NCI-H526 (cell line): Measurements from ENCODE around the gene TPK1.
"Not testable (repeated sequence)": the region's sequence is repeated elsewhere in the genome, so short reads cannot be mapped to it uniquely, and the experiment has no call there.

Experiments used
- DNase-seq, 2 experiments: peaks; one replicate each; lab custom pipeline; 2025; lab: John Stamatoyannopoulos, UW

TPK1 gene

GRCh38 chr7:144474800-144475615, 360.8 kb downstream of the TPK1 start:
- DNase-seq = no peak

DNA sequence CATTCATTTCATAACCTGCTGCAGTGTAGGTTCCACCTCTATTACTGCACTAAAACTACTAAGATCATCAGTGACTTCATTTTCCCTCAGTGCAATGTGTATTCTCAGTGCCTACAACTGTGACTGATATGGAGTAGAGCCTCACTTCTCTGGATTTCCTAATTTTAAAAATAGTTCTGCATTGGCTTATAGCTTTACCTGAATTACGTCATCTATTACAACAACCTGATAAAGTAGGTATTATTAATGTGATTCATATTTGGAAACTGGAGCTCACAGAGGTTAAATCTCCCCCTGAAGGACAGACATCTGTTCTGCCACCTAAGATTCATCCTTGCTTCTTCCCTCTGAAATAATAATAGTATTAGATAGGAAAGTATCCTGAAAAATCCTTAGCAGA, 361.5 kb downstream of the TPK1 start:
- no peak for DNase-seq

DNA sequence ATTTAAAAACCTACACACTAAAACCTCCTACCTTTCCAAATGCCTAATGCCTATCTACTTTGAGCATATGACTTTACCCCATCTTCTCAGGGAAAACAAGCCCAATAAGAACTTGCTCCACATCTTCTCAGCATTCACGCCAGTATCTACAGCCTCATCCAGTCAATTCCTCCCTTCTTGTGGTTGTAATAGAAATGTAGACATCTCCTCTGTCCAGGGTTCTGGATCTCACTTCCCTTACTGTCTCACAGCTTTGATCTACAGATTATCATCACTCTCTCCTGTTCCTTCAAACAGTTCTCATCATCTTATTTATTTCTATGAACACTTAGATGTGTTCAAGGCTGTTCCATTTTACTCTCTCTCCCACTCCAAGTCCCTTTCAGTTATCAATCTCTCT, 361.9 kb downstream of the TPK1 start:
- DNase-seq = no peak

GRCh38 chr7:144470078-144470477, 365.8 kb downstream of the TPK1 start:
- no peak for DNase-seq

DNA sequence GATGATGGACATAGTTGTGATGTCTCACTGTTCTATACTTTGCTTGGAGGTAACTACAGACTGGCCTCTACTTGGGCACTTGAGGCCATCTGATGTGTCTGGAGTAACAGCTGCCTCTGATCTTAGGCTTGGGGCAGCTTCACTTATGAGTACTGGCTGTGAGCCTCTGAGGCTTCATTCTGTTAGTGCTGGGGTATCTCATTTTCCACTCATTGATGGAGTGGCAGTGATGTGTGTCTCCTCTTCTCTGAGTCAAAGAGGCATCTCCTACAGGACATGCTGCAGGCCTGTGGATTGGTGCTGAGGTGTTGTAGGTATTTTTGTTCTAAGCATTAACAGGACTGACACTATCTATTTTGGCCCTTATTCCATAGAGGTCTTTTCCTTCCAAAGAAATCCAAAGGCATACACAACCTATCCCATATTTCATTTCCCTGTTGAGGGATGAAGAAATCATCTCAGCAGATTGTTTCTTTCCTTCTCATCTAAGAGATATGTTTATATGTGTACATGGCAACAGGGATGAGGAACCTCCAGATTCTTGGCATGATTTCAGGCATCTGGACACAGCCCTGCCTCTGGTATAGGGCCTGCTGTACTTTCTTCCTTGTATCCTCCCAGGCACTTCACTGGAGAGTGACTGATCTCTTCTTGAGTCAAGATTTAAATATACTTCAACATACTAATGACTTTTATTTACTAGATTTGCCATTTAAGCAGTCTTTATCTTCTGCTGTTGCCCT, 366.7 kb downstream of the TPK1 start:
- no peak for DNase-seq

DNA sequence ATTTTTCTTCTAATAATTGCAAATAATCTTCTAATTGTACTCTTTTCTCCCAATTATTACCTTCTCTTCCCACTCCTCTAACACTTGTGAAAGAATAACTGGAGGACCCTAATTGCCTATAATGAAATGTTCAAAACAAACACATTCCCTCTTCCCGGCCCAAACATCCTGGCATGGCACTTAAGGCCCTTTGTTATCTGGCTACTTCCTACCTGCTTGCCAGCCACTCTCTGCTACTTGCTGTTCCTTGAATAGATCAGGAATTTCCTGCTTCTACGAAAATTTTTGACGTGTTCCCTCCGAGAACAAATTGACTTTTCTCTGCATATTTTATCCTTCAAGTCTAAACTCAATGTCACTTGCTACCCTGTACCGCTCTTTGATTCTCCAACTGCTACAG, 376.2 kb downstream of the TPK1 start:
- DNase-seq = no peak

DNA sequence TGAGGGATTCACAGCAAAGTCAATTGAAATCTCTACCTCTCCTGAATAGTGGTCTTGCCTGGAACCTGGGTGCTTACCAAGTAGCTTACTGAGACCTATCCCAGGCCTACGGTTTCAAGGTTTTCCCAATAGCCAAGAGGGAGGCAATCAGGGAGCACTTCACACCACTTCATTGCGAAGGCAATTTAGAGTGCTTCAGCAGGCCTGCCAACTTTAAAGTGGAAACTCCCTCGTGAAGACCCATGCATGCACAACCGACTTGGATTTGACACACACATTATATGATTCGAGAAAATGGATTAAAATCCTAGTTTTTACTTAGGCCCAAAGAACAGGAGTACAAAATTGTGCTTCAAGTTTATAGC, 380.8 kb downstream of the TPK1 start:
- no peak for DNase-seq

DNA sequence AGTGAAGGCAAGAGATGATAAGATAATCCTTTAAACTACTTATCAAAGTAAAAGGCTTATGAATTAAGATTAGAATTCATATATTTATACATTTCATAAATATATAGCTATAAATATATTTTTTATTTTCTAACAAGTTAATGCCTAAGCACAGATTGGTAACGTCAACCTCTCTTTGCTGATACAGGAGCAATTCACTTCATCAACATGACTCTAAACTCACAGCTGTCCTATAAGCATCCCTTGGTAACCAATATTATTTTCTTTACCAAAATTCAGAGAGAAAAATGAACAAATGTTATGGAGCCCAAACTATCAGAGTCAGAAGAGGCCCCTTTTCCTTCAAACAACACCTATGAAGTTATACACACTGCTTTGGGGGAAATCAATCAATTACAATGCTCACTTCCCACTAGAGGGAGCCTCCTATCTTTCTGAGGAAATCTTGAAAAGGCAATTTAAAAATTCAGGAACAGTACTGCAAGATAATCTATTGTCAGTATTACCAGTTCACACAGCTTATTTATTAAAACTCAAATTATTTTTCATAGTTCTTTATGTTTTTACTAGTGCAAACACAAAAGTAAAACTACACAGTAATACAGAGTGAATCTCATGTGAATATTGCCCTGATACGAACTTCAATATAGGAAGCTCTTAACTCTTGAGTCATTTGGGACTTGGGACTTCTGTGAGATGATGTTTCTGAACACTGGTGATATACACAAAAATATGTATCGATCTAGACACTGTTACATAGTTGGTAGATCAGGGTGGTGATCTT, 381.4 kb downstream of the TPK1 start:
- DNase-seq = peak in 1 of 2 experiments; percentile 12

GRCh38 chr7:144452064-144452463, 383.8 kb downstream of the TPK1 start:
- no peak for DNase-seq

DNA sequence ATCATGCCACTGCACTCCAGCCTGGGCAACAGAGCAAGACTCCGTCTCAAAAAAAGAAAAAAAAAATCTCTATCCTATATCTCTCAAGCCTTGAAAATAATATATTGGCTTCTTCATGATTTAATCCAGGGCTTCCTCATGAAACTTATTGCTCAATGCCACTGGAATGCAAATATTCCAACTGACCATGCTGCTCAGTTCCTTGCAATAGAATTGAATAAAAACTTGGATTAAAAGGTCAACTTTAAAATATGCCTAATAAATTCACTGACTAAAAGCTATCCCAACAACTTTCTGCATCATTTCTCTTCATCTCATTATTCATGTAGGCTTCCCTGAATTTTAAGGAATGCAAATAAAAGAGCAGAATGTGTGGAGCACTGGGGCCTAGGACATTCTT, 390.3 kb downstream of the TPK1 start:
- DNase-seq = no peak

DNA sequence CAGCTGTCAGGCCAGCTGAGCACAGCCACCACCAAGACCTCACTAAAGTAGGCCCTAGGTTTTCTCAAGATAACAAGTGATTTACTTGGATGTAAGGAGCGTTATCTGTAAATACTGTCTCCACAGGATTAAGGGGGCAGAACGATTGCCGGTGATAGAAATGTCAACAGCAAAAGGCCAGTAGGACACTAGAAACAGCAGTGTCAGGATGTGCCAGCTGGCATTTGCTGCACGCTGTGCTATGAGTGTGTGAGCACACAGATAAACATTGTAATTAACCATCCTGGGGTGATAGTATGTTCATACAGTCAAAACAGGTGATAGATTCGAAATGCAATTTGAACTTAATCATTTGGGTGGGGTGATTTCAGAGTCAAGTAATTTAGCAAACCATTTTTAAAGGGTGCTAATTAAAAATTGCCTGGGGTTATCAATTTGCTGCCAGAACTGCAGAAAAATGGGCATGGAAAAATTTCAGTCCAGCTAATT, 396.1 kb downstream of the TPK1 start:
- DNase-seq = no peak

DNA sequence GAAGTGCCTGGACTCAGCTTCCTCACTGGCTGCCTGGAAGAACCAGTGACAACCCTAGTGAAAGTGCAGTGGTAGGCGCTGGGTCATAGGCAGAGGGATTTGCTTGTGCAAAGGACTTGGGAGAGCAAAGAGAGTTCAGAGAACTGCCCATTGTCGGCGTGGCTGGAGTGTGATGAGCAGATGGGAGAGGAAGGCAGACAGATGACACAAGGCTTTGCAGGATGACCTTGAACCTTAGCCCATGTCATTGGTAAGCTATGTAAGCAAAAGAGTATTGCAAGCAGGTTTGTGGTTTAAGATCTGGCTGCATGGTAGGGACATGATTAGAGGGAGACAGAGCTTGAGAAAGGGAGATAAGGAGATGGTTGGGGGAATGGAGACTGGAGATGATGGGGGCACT, 397.1 kb downstream of the TPK1 start:
- no peak for DNase-seq

DNA sequence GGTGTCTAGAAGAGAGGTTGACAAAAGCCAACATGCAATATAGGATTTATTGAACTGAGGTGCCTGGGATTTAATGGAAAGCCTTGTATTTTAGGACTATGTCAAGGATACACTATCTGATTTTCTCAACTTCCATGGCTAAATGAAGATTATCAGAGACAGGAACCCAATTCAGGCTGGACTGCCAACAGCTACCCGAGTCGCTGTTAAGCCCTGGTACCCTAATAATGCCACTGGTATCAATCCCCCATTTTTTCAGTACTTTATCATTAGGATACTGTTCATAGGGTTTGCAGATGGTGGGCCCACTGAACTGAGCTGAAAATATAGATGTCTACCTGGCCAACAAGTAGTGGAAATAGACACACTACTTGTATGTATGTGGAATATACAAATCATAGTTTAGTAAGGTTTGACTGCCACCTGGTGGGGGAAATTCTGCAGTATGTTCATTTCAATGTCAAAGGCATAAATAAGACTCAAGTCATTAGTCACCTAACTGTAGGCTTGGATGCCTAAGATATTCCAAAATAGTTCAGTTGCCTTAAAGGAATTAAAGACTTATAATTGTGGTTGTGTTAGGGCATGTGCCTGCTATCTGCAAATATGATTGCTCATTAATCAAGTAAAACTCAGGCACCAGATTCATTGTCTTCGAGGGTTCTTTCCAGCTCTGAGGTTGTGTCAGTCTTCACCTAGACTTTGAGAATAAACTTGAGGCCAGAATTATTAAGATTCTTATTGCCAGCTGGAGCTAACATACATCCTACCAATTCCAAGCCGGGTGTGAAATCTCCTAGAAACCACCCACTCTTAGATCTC, 398.3 kb downstream of the TPK1 start:
- peak; percentile 35 to 88 for DNase-seq

DNA sequence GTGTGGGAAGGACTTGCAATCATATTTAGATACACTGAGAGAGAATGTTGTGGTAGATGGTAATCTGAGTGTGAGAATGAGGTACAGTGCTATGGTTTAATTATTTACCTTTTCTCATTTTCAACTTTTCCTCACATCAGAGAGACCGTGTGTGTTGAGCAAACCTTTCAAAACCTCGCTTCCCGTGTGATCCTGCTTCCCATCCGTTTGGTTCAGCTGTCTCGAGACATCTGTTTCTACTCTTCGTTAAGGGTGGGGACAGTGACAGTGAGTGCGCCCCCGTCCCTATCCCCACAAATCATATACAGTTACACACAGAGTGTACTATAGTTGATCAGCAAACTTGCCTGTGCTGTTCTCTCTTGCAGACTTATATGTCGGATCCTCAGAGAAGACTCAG, 399.4 kb downstream of the TPK1 start:
- no peak for DNase-seq

DNA sequence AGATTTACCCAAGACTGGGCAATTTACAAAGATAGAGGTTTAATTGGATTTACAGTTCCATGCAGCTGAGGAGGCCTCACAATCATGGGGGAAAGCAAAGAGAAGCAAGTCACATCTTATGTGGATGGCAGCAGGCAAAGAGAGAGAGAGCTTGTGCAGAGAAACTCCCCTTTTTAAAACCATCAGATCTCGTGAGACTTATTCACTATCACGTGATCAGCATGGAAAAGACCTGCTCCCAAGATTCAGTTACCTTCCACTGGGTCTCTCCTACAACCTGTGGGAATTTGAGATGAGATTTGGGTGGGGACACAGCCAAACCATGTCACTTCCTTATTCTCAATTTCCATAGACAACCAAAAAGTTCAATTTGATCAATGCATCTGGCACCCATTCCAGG, 407.4 kb downstream of the TPK1 start:
- DNase-seq = no peak

GRCh38 chr7:144427539-144427938, 408.3 kb downstream of the TPK1 start:
- not testable (repeated sequence) for DNase-seq

GRCh38 chr7:144418931-144419330, 416.9 kb downstream of the TPK1 start:
- peak; percentile 41 to 62 for DNase-seq

DNA sequence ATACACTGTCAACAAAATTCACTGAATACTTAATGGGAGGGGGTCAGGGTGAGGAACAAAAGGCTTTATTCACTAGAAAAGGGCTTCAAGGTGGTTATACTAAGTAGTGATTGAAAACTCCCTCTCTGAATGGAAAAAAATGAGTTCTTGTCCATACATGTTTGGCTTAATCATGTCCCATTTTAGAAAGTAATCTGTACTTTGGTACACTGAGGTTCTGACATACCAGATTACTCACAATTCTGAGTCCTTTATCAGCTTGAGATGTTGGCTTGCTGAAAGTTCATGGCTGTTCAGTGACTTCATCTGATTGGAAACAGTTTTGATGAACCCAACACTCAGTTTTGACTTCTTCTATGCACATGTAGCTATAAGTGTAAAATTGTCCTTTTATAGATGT, 419.5 kb downstream of the TPK1 start:
- DNase-seq = no peak

DNA sequence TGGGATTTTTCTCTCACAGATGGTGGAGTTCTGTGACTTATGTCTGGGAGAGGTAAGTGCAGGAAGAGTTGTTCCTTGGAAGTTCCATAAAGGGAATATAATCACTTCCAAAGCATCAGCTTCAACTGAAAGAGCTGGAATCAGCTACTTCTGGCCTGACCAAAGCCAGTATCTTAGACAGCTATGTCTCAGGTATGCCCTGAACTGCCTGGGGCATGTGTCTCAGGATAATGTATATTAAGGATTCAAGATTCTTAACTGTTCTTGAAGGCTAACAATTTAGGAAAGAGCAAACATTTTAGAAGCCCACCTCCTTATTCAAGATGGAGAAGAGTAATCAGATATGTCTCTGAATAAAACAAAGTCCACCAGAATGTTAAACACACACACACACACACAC, 420.0 kb downstream of the TPK1 start:
- DNase-seq = no peak

DNA sequence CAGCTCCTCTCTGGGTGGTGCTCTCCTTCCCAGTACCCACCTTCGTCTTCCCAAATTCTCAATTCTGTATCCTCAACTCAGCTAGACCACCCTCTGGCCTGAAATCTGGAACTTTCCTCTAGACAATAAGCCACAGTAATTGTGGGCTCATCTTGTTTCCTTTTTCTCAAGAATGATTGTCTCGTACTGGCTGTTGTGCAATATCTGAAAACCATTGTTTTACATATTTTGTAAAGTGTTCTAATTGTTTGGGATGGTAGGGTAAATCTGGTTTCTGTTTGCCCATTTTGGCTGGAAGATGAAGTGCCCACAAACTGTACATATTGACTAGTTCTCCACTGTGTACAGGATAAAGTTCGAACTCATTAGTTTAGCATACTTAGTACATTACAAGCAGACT, 421.0 kb downstream of the TPK1 start:
- no peak for DNase-seq

- peak in 1 of 2 experiments; percentile 36 for DNase-seq
Measured at GRCh38 chr7:144410441-144410840, 425.4 kb downstream of the TPK1 start.

DNA sequence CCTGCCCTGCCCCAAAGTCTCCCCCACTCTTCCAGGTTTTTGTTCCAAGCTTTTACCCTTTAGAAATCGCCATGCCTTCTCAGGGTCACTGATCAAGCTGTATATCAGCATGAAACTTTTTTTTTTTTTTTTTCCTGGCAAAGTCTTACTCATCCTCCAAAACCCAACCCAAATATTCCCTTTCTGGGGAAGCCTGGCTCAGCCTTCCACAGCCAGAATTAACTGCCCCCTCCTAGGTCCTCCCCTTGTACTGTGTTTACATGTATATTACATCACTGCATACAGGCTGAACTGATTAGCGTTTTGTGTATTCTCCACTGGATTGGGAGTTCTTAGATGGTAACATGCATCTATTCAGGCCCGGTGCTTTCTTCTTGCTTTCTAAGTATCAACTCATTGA, 427.7 kb downstream of the TPK1 start:
- no peak for DNase-seq
